ENCODE measurements around the gene FARS2.

FARS2 gene

GRCh38 chr6:5425267-5425666, 164.0 kb downstream of the FARS2 start:
- TF ChIP-seq CTCF (IDR thresholded peaks at IDR 0.05), result no peak

DNA sequence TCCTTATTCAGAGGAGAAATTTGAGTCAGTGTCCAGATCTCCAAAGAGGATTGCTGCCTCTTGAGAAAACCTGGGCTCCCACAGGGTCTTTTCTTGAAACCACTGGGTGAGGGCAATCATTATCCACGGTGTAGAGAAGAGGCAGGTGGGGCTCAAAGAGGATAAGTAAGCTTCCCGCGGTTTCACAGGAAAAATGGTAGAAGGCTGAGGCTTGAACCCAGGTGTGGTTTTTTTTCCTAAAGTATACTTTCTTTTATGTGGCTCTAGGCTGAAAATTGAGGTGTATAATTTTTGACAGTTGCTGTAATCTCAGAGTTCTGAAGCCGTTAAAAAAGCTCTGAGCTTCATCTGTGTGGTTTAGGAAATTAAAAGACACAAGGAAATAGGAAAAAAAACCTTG, 164.5 kb downstream of the FARS2 start:
- no peaks in the 10 kb centered on the region for H3K4me1 ChIP-seq (ENCODE audit: control insufficient read depth in 1 of 2, insufficient read depth in 1 of 2, low read depth in 1 of 2, low read length in 1 of 2)
- H3K9me3 ChIP-seq, result no peaks in the 10 kb centered on the region
- no peaks in the 10 kb centered on the region for H3K36me3 ChIP-seq
- no peak overlapping the region for H3K4me3 ChIP-seq (ENCODE audit: low read depth in 1 of 2, low read length in 1 of 2)
- no peaks in the 10 kb centered on the region for H3K27me3 ChIP-seq
- no peak overlapping the region for H3K27ac ChIP-seq
- TF ChIP-seq CTCF (IDR thresholded peaks at IDR 0.05), result no peak

More at GRCh38 chr6:5425267-5425666, 164.0 kb downstream of the FARS2 start:
- no peaks in the 10 kb centered on the region for H3K27me3 ChIP-seq
- no peaks in the 10 kb centered on the region for H3K4me1 ChIP-seq (ENCODE audit: control insufficient read depth in 1 of 2, insufficient read depth in 1 of 2, low read depth in 1 of 2, low read length in 1 of 2)
- H3K27ac ChIP-seq, result no peak overlapping the region
- H3K9me3 ChIP-seq, result no peaks in the 10 kb centered on the region
- no peak overlapping the region for H3K4me3 ChIP-seq (ENCODE audit: low read depth in 1 of 2, low read length in 1 of 2)
- H3K36me3 ChIP-seq, result no peaks in the 10 kb centered on the region

DNA sequence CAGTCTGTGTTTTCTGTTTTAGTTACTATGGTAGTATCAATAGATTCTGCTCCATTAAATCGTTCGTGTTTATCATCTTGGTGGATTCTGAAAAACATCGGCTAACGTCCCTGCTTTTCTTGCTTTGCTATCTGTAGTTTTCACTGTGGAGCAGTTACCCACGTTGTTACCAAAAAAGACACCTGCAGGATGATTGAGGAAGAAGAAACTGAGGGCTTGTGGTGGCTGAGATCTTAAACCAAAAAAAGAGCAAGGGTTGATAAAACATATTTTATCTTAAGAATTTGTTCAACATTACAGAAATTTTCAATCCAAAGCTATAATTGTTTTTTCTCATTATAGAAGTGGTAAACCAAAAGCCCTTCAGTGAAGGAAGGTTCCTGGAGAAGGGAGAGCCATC, 166.3 kb downstream of the FARS2 start:
- Histone ChIP-seq H3K36me3 (no peaks in the 10 kb centered on the region), H3K27ac (no peak overlapping the region), H3K4me1 (ENCODE audit: control insufficient read depth in 1 of 2, insufficient read depth in 1 of 2, low read depth in 1 of 2, low read length in 1 of 2) (no peaks in the 10 kb centered on the region), H3K4me3 (ENCODE audit: low read depth in 1 of 2, low read length in 1 of 2) (no peak overlapping the region), H3K9me3 (no peaks in the 10 kb centered on the region), H3K27me3 (no peaks in the 10 kb centered on the region)
- no peak for TF ChIP-seq CTCF (IDR thresholded peaks at IDR 0.05)

GRCh38 chr6:5433324-5433723, 172.0 kb downstream of the FARS2 start:
- no peaks in the 10 kb centered on the region for H3K9me3 ChIP-seq
- no peak for TF ChIP-seq CTCF (IDR thresholded peaks at IDR 0.05)

DNA sequence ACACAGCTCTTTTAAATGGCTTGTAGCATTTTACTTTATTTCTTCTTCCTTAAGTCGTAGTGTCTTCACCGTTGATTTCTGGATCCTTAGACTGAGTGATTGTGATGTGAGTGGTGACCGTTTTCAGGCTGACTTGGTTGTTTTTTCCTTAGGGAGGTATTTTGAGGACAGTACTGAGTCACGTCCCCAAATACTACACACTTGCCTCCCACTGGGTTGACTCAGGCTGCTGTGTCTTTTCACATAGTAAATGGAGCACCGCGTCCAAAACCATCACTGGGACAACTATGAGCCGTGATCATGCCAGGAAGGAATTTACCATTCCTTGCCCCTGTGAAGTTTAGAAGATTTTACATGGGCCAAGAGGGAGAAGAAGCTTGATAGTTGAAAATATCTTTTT, 174.1 kb downstream of the FARS2 start:
- H3K27ac ChIP-seq, result no peak overlapping the region
- TF ChIP-seq CTCF (IDR thresholded peaks at IDR 0.05), result no peak

More at GRCh38 chr6:5433324-5433723, 172.0 kb downstream of the FARS2 start:
- Histone ChIP-seq H3K36me3 (no peaks in the 10 kb centered on the region), H3K4me3 (ENCODE audit: low read depth in 1 of 2, low read length in 1 of 2) (no peak overlapping the region), H3K27me3 (no peaks in the 10 kb centered on the region), H3K4me1 (ENCODE audit: control insufficient read depth in 1 of 2, insufficient read depth in 1 of 2, low read depth in 1 of 2, low read length in 1 of 2) (no peaks in the 10 kb centered on the region), H3K27ac (no peak overlapping the region)

More for the DNA sequence above, 174.1 kb downstream of the FARS2 start:
- Histone ChIP-seq H3K4me1 (ENCODE audit: control insufficient read depth in 1 of 2, insufficient read depth in 1 of 2, low read depth in 1 of 2, low read length in 1 of 2) (peaks cover 0 to 6% of the 10 kb centered on the region in 2 experiments), H3K9me3 (no peaks in the 10 kb centered on the region), H3K27me3 (no peaks in the 10 kb centered on the region), H3K36me3 (no peaks in the 10 kb centered on the region), H3K4me3 (ENCODE audit: low read depth in 1 of 2, low read length in 1 of 2) (no peak overlapping the region)

Measured in neutrophil (primary cell).